Transverse colon (tissue), 4 donors: ENCODE results near the gene RDH5. TPM values are rescaled to one million over a fixed set of nuclear protein-coding genes. Genes with fewer than 3 reads are reported as not detected.

Source experiments
- DNase-seq: peaks from one replicate; pipeline ENCODE4 v3.0.0-alpha.2; 2019
- H3K27ac ChIP-seq, 4 donors: fragments of 200-600 bp; sonication (generic); 2 replicates each; pipeline ENCODE4 v1.5.1; 2016 to 2018; ENCODE audit warnings: inconsistent platforms in 4 of 4
- H3K27me3 ChIP-seq: fragments of 200-600 bp; sonication (generic); 2 replicates; pipeline ENCODE4 v1.5.1; 2017; ENCODE audit warnings: inconsistent platforms
- H3K36me3 ChIP-seq, 4 donors: fragments of 200-600 bp; sonication (generic); 2 replicates each; pipeline ENCODE4 v1.5.1; 2017 to 2019; ENCODE audit warnings: inconsistent platforms in 4 of 4
- H3K4me1 ChIP-seq, 4 donors: fragments of 200-600 bp; sonication (generic); 2 replicates each; pipeline ENCODE4 v1.5.1; 2017 to 2020; ENCODE audit warnings: inconsistent platforms in 4 of 4
- H3K4me3 ChIP-seq, 4 donors: fragments of 200-600 bp; sonication (generic); 1 replicate in 1 of 4; 2 replicates in 3 of 4; pipeline versions ENCODE4 v1.5.1 to v1.6.1; 2017 to 2019; ENCODE audit warnings: inconsistent platforms in 4 of 4
- H3K9me3 ChIP-seq, 2 donors: fragments of 200-600 bp; sonication (generic); 2 replicates each; pipeline ENCODE4 v1.5.1; 2017 to 2019; ENCODE audit warnings: inconsistent platforms in 2 of 2
- EP300 ChIP-seq: sonication (generic); formaldehyde crosslinking; IDR thresholded peaks from one replicate; pipeline ENCODE4 v1.6.1; 2017; ENCODE audit warnings: antibody characterized with exemption, low read depth
- POLR2A ChIP-seq: fragments of 450-650 bp; IDR thresholded peaks from one replicate; pipeline ENCODE4 v1.6.1; 2016; ENCODE audit warnings: antibody characterized with exemption, mild to moderate bottlenecking, moderate library complexity
- POLR2AphosphoS5 ChIP-seq, 3 donors: sonication (generic); formaldehyde crosslinking; IDR thresholded peaks; one replicate each; pipeline ENCODE4 v1.6.1; 2016; ENCODE audit warnings: antibody characterized with exemption in 3 of 3
- WGBS, 2 donors: methylation state at CpG; one replicate each; pipeline ENCODE4 v1.1.5; 2018; ENCODE audit warnings: low coverage in 1 of 2; 5-methylcytosine and 5-hydroxymethylcytosine counted together
- in situ Hi-C, 4 donors: fragments of 200-750 bp; cut with MboI; loops; one replicate each; pipeline versions ENCODE4 v1.15.0 to v1.15.1; 2017; ENCODE audit warnings: low sequenced_read_pairs in 3 of 4, low pct_ligation_motif_present in 1 of 4, low pct_unique_long_range_greater_than_20kb in 1 of 4
- intact Hi-C: fragments of 100-400 bp; cut with DNase I; formaldehyde crosslinking; loops from one replicate; pipeline ENCODE4 v1.15.1; 2023; ENCODE audit warnings: low total_unique reads
- total RNA-seq, 4 donors: library from RNA; depleted of rRNA; stranded (reverse); fragments of >200 nt; gene quantifications; one replicate each; pipeline ENCODE4 v1.1.0, GENCODE V29; 2016
- TF ChIP-seq, protein P1 (sequence below), 5 experiments: fragments of 200-600 bp in 3 of 5; fragments of 450-650 bp in 2 of 5; sonication (generic) in 3 of 5; IDR thresholded peaks; 1 replicate in 2 of 5; 2 replicates in 3 of 5; pipeline ENCODE4 v1.5.1; 2016 to 2017; ENCODE audit warnings: antibody characterized with exemption in 5 of 5, inconsistent platforms in 3 of 5, mild to moderate bottlenecking in 2 of 5, moderate library complexity in 1 of 5

RDH5 gene
- total RNA-seq, 4 donors from 2014 or later: 16.5 to 74.4 (median 58.3) TPM

DNA sequence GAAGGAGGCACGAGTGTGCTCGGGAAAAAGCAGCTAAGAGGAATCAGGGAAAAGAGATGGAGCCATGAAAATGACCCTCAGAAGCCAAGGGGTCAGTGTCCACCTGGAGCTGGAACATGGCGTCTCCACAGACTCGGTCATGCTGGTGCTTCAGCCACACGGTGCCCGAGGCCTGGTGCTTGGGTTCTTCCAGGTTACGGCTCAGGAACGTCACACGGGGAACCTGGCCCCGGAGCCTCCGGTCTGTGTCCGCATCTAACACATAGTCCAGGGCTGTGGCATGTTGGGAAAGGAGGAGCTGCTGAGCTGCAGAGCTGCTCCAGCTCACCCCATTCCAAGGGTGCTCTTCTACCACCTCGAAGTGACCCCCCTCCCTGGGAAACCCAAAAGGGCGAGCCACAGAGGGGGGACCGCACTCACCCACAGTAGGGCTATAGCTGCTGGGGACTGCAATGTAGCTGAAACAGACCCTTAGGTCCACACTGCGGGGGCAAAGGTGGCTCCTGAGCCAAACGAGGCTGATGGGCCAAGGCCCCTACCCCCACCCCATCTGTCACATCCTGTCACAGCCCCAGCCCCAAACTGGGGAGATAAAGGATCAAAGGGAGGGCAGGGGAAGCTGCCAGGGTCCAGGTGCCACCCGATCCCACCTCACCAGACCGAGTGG is 23.3 kb upstream of the RDH5 start:
- DNase-seq: no peak
- in situ Hi-C loops: no loop called here
- no peaks in the 10 kb centered on the region for H3K27me3 ChIP-seq
- H3K4me1 ChIP-seq: no peaks in the 10 kb centered on the region
- no peaks in the 10 kb centered on the region for H3K9me3 ChIP-seq
- no peaks in the 10 kb centered on the region for H3K36me3 ChIP-seq
- WGBS, 2 donors: 85 to 90% methylated on average over 2 to 13 of the region's 19 CpGs
- H3K27ac ChIP-seq: no peak overlapping the region
- intact Hi-C loops: no loop called here
- no peak overlapping the region for H3K4me3 ChIP-seq
- TF ChIP-seq, protein P1, sequence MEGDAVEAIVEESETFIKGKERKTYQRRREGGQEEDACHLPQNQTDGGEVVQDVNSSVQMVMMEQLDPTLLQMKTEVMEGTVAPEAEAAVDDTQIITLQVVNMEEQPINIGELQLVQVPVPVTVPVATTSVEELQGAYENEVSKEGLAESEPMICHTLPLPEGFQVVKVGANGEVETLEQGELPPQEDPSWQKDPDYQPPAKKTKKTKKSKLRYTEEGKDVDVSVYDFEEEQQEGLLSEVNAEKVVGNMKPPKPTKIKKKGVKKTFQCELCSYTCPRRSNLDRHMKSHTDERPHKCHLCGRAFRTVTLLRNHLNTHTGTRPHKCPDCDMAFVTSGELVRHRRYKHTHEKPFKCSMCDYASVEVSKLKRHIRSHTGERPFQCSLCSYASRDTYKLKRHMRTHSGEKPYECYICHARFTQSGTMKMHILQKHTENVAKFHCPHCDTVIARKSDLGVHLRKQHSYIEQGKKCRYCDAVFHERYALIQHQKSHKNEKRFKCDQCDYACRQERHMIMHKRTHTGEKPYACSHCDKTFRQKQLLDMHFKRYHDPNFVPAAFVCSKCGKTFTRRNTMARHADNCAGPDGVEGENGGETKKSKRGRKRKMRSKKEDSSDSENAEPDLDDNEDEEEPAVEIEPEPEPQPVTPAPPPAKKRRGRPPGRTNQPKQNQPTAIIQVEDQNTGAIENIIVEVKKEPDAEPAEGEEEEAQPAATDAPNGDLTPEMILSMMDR (IDR thresholded peaks at IDR 0.05): no peak
- TF ChIP-seq EP300: no peak
- TF ChIP-seq POLR2A: no peak
- TF ChIP-seq POLR2AphosphoS5 (IDR thresholded peaks at IDR 0.05): no peak

DNA sequence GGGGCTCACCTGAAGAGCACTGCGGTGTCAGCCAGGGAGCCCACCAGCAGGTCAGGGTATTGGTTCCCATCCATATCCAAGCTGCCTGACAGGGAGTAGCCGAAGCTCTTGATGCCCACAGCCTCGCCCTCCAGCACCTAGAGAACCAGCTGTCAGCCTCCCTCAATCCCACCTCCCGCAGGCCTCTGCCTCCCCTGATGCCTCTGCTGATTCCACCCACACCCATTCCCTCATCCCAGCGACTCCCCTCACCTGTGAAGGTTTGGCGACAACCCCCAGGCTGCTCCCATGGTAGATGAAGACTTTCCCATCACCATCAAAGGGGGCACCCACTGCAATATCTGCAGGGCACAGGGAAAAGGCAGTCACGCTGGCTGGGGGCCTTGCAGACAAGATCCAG is 22.5 kb upstream of the RDH5 start:
- 88% methylated on average over 7 of the region's 7 CpGs; no CpG with 5 or more reads in 1 of the 2 donors for WGBS, 2 donors
- TF ChIP-seq EP300 (no peak), POLR2A (no peak), POLR2AphosphoS5 (IDR thresholded peaks at IDR 0.05) (no peak)
- TF ChIP-seq, protein P1 (IDR thresholded peaks at IDR 0.05): no peak
- Histone ChIP-seq H3K9me3 (no peaks in the 10 kb centered on the region), H3K27me3 (no peaks in the 10 kb centered on the region), H3K27ac (no peak overlapping the region), H3K36me3 (no peaks in the 10 kb centered on the region), H3K4me3 (no peak overlapping the region), H3K4me1 (peaks cover 0 to 5% (median 0%) of the 10 kb centered on the region in 4 donors)
- in situ Hi-C loops (no loop called here), intact Hi-C loops (no loop called here)
- DNase-seq: peak; percentile 5

DNA sequence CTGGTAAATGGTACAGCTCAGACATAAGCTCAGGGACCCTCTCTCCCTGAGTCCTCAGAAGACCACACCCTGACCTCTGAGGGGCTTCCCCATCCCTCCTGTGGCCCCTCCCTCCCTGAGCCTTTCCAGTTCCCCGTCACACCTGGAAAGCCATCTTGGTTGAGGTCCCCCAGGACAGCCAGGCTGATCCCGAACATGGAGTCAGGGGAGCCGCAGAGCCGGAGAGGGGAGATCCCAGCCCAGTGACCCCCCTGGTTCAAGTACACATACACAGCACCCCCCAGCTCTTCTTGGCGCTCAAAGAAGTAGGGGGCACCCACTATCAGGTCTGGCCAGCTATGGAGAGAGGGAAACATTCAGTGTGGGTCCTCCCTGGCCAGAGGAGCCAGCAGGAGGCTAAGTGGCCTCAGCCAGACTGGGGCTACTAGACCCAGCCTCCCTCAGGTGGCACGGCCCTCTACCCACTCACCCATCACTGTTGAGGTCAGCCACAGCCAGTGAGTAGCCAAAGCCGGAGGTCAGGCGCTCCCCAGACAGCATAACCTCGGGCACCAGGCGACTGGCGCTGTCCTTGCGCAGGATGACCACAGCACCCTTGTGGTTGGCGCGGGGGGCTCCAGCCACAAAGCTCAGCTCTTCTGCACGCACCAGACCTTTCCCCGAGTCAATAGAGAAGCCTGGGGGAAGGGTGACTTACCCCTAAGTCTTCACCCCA is 21.8 kb upstream of the RDH5 start:
- Histone ChIP-seq H3K4me3 (no peak overlapping the region), H3K4me1 (peaks cover 0 to 9% (median 0%) of the 10 kb centered on the region in 4 donors), H3K9me3 (no peaks in the 10 kb centered on the region), H3K27me3 (no peaks in the 10 kb centered on the region), H3K36me3 (no peaks in the 10 kb centered on the region), H3K27ac (no peak overlapping the region)
- 53 to 92% methylated on average over 2 to 16 of the region's 16 CpGs for WGBS, 2 donors
- intact Hi-C loops (no loop called here), in situ Hi-C loops (no loop called here)
- DNase-seq: peak; percentile 2
- TF ChIP-seq EP300: no peak
- TF ChIP-seq POLR2A: no peak
- no peak for TF ChIP-seq POLR2AphosphoS5 (IDR thresholded peaks at IDR 0.05)

DNA sequence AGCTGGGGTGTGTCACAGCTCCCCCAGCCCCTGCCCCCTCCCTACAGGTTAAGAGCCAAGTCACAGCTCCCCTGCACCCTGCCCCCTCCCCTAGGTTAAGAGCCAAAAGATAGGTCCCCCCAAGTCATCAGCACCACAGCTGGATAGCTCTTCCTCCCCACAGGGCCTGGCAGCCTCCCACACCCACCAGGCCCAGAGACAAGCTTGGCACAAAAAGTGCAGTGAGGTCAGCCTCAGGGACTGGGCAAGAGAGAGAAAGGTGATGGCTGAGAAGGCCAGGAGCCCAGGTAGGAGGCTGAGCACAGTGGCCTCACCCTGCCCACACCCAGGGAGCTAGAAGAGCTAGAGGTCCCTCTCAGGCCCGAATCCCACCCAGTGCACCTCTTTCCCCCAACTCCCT is 21.2 kb upstream of the RDH5 start:
- H3K27ac ChIP-seq: no peak overlapping the region
- peaks cover 0 to 9% (median 0%) of the 10 kb centered on the region in 4 donors for H3K4me1 ChIP-seq
- no peaks in the 10 kb centered on the region for H3K27me3 ChIP-seq
- 75 to 100% methylated on average over 1 of the region's 1 CpG for WGBS, 2 donors
- DNase-seq: peak; percentile 3
- in situ Hi-C loops (no loop called here), intact Hi-C loops (no loop called here)
- TF ChIP-seq POLR2A (no peak), EP300 (no peak), POLR2AphosphoS5 (IDR thresholded peaks at IDR 0.05) (no peak)
- TF ChIP-seq, protein P1 (IDR thresholded peaks at IDR 0.05): no peak
- no peaks in the 10 kb centered on the region for H3K36me3 ChIP-seq
- H3K4me3 ChIP-seq: no peak overlapping the region
- no peaks in the 10 kb centered on the region for H3K9me3 ChIP-seq
